Cardiac muscle cell (in vitro differentiated cells and primary cell): ENCODE results near the gene OR51B6. TPM values are rescaled to one million over a fixed set of nuclear protein-coding genes. Genes with fewer than 3 reads are reported as not detected.
A peak's percentile ranks its signal among the peaks of the same experiment; 100 is the strongest.
"Not testable (repeated sequence)": the region's sequence is repeated elsewhere in the genome, so short reads cannot be mapped to it uniquely, and the experiment has no call there.

ENCODE experiments used
- DNase-seq, 2 donors: peaks; one replicate each; pipeline versions ENCODE4 v3.0.0 to v3.0.0-alpha.2; 2010 to 2017; ENCODE audit warnings: low read depth in 1 of 2, low spot score in 1 of 2
- H3K27ac ChIP-seq: fragments of 200-600 bp; sonication (generic); 2 replicates; pipeline ENCODE4 v1.5.1; 2016
- H3K27me3 ChIP-seq: fragments of 200-600 bp; sonication (generic); 2 replicates; pipeline ENCODE4 v1.6.0; 2016; ENCODE audit warnings: control low read depth
- H3K36me3 ChIP-seq: fragments of 200-600 bp; sonication (generic); 2 replicates; pipeline ENCODE4 v1.5.1; 2016; ENCODE audit warnings: control low read depth
- H3K4me1 ChIP-seq: fragments of 200-600 bp; sonication (generic); 2 replicates; pipeline ENCODE4 v1.8.1; 2017; ENCODE audit warnings: low read depth, mild to moderate bottlenecking, mixed run types
- H3K4me3 ChIP-seq: fragments of 200-600 bp; sonication (generic); 2 replicates; pipeline ENCODE4 v1.5.1; 2016; ENCODE audit warnings: mild to moderate bottlenecking
- H3K9me3 ChIP-seq: fragments of 200-600 bp; sonication (generic); 2 replicates; pipeline ENCODE4 v1.5.1; 2017; ENCODE audit warnings: low read depth, mild to moderate bottlenecking, control low read depth
- CTCF ChIP-seq: IDR thresholded peaks from 2 replicates; pipeline ENCODE4 v1.5.1; 2012; ENCODE audit warnings: low read depth, mild to moderate bottlenecking, low read length
- polyA plus RNA-seq: library from polyadenylated mRNA; unstranded; fragments of >200 nt; fragmentation: Nextera tagmentation; extraction: Ambion mirVana; gene quantifications from 2 replicates; pipeline ENCODE4 v1.2.1, GENCODE V29; 2016
- total RNA-seq: library from RNA; depleted of rRNA; stranded (reverse); fragments of >200 nt; gene quantifications from 2 replicates; pipeline ENCODE4 v1.2.3, GENCODE V29; 2016

The OR51B6 gene
- total and polyA plus RNA-seq, 2 experiments from 2014 or later, result 0.39 TPM; not detected in 1

GRCh38 chr11:5339771-5340322 lies 11.5 kb upstream of the OR51B6 start:
- no peak for TF ChIP-seq CTCF
- Histone ChIP-seq H3K4me3 (no peak overlapping the region), H3K27ac (no peak overlapping the region), H3K27me3 (no peaks in the 10 kb centered on the region), H3K4me1 (no peaks in the 10 kb centered on the region), H3K36me3 (no peaks in the 10 kb centered on the region), H3K9me3 (no peaks in the 10 kb centered on the region)
- DNase-seq, result no peak

- no peaks in the 10 kb centered on the region for H3K27me3 ChIP-seq
- no peak within 1 kb of the TSS for H3K27ac ChIP-seq
- H3K4me3 ChIP-seq, result no peak within 1 kb of the TSS
- TF ChIP-seq CTCF, result no peak
- H3K36me3 ChIP-seq, result no peaks in the 10 kb centered on the region
- no peak for DNase-seq
- no peaks in the 10 kb centered on the region for H3K9me3 ChIP-seq
- H3K4me1 ChIP-seq, result no peaks in the 10 kb centered on the region
Measured at GRCh38 chr11:5343474-5344335, 7.6 kb upstream of the OR51B6 start, which contains the start of gene OR51B5. TSS of gene OR51B5 (minus strand) at chr11:5343524. CDS start at chr11:5343524, 0 bp downstream.

- H3K4me3 ChIP-seq, result no peak overlapping the region
Measured at GRCh38 chr11:5345831-5346230, 5.5 kb upstream of the OR51B6 start.

GRCh38 chr11:5348551-5349194 lies 2.6 kb upstream of the OR51B6 start:
- Histone ChIP-seq H3K4me1 (no peaks in the 10 kb centered on the region), H3K36me3 (no peaks in the 10 kb centered on the region), H3K27ac (no peak overlapping the region), H3K27me3 (no peaks in the 10 kb centered on the region), H3K4me3 (no peak overlapping the region), H3K9me3 (no peaks in the 10 kb centered on the region)
- no peak for DNase-seq
- TF ChIP-seq CTCF, result no peak

More at GRCh38 chr11:5345831-5346230, 5.5 kb upstream of the OR51B6 start:
- TF ChIP-seq CTCF, result no peak
- Histone ChIP-seq H3K4me1 (no peaks in the 10 kb centered on the region), H3K27me3 (no peaks in the 10 kb centered on the region), H3K27ac (no peak overlapping the region), H3K36me3 (no peaks in the 10 kb centered on the region), H3K9me3 (no peaks in the 10 kb centered on the region)
- peak in 1 of 2 donors; percentile 2 for DNase-seq

- Histone ChIP-seq H3K27ac (no peak overlapping the region), H3K27me3 (no peaks in the 10 kb centered on the region), H3K4me1 (no peaks in the 10 kb centered on the region), H3K36me3 (no peaks in the 10 kb centered on the region), H3K9me3 (no peaks in the 10 kb centered on the region), H3K4me3 (no peak overlapping the region)
- DNase-seq, result no peak
- TF ChIP-seq CTCF, result no peak
Measured at GRCh38 chr11:5349550-5349949, 1.8 kb upstream of the OR51B6 start.

- H3K27ac ChIP-seq, H3K9me3 ChIP-seq, H3K36me3 ChIP-seq, H3K27me3 ChIP-seq, H3K4me1 ChIP-seq, DNase-seq, H3K4me3 ChIP-seq: not testable (repeated sequence)
Measured at GRCh38 chr11:5356031-5356430, 4.7 kb downstream of the OR51B6 start.
